HepG2 (cell line): Measurements from ENCODE around the gene CLTA. TPM values are rescaled to one million over a fixed set of nuclear protein-coding genes. Genes with fewer than 3 reads are reported as not detected.

Experiments used
- ATAC-seq: fragments of 200-7000 bp; cut with Tn5 transposase; 3 replicates; pipeline ENCODE4 v1.9.1; 2020; ENCODE audit warnings: mild to moderate bottlenecking, moderate library complexity
- BruUV-seq: library from RNA; stranded (reverse); fragments of 400-500 nt; replicated peaks from 2 replicates; lab custom pipeline; 2021; lab: Mats Ljungman, UMichigan
- CTCF ChIA-PET: fragments of 300-600 bp; formaldehyde crosslinking; extraction: SDS; loops from one replicate; lab custom pipeline; 2021; ENCODE audit warnings: low total read pairs, inconsistent platforms, low intra/inter-chr PET ratio; lab: Yijun Ruan, JAX
- POLR2A ChIA-PET: fragments of 350-600 bp; sonication (Branson Sonifier 250); formaldehyde crosslinking; loops from one replicate; lab custom pipeline; 2020; ENCODE audit warnings: antibody characterized with exemption, inconsistent platforms; lab: Yijun Ruan, JAX
- DNase-seq: peaks from one replicate; pipeline ENCODE4 v3.0.0-alpha.2; 2015; ENCODE audit warnings: low spot score
- FAIRE-seq: peaks from 3 replicates; lab custom pipeline; 2011; peaks lifted over from hg19 to GRCh38; lab: Jason Lieb, UNC
- H2AFZ ChIP-seq: one replicate; pipeline ENCODE4 v1.6.1; 2011; ENCODE audit warnings: low read length, inconsistent platforms
- H3K27ac ChIP-seq: fragments of 300-600 bp; 3 replicates; pipeline ENCODE4 v1.8.0; 2011; ENCODE audit warnings: mixed run types, mild to moderate bottlenecking, mixed read lengths, low read length, inconsistent platforms; ENCODE audit not compliant: insufficient read depth; ENCODE audit errors: extremely low read length
- H3K27me3 ChIP-seq, 2 experiments: fragments of 200-600 bp in 1 of 2; 2 replicates in 1 of 2; 3 replicates in 1 of 2; pipeline versions ENCODE4 v1.6.0 to v1.8.0; 2011; ENCODE audit warnings: low read length in 2 of 2, mild to moderate bottlenecking in 2 of 2, moderate library complexity in 2 of 2, inconsistent platforms in 1 of 2; ENCODE audit not compliant: insufficient read depth in 2 of 2, control insufficient read depth in 1 of 2
- H3K36me3 ChIP-seq, 2 experiments: fragments of 200-600 bp in 1 of 2; replicated peaks in 1 of 2; 2 replicates in 1 of 2; 3 replicates in 1 of 2; pipeline versions ENCODE4 v1.5.1 to v1.8.0; 2011; ENCODE audit warnings: low read length in 2 of 2, inconsistent platforms in 1 of 2; ENCODE audit not compliant: insufficient read depth in 2 of 2, control insufficient read depth in 1 of 2
- H3K4me1 ChIP-seq: 2 replicates; pipeline ENCODE4 v1.5.1; 2012; ENCODE audit warnings: low read length, inconsistent platforms; ENCODE audit not compliant: insufficient read depth
- H3K4me2 ChIP-seq: 2 replicates; pipeline ENCODE4 v1.6.0; 2011; ENCODE audit warnings: low read depth, low read length, inconsistent platforms
- H3K4me3 ChIP-seq, 3 experiments: fragments of 200-600 bp in 1 of 3; sonication (generic), shearing (Covaris generic) in 1 of 3; replicated peaks in 1 of 3; 2 replicates each; pipeline ENCODE4 v1.5.1; 2011 to 2016; ENCODE audit warnings: low read length in 3 of 3, inconsistent platforms in 2 of 3, low read depth in 2 of 3, mild to moderate bottlenecking in 2 of 3, control low read depth in 1 of 3, mixed read lengths in 1 of 3; ENCODE audit not compliant: insufficient read depth in 1 of 3
- H3K79me2 ChIP-seq: one replicate; pipeline ENCODE4 v1.6.1; 2011; ENCODE audit warnings: low read length, inconsistent platforms; ENCODE audit not compliant: insufficient read depth
- H3K9ac ChIP-seq: 2 replicates; pipeline ENCODE4 v1.6.0; 2011; ENCODE audit warnings: mild to moderate bottlenecking, low read depth, low read length, inconsistent platforms; ENCODE audit not compliant: insufficient read depth
- H3K9me3 ChIP-seq: 2 replicates; pipeline ENCODE4 v1.5.1; 2012; ENCODE audit warnings: mild to moderate bottlenecking, low read length
- H4K20me1 ChIP-seq: 2 replicates; pipeline ENCODE4 v1.6.0; 2011; ENCODE audit warnings: inconsistent platforms, mild to moderate bottlenecking, low read length, moderate library complexity; ENCODE audit not compliant: insufficient read depth
- AHR ChIP-seq: IDR thresholded peaks from 2 replicates; pipeline ENCODE4 v1.6.1; 2018; ENCODE audit warnings: missing genetic modification reagents, missing compliant biosample characterization
- MED1 ChIP-seq: sonication (generic); formaldehyde crosslinking; IDR thresholded peaks from 2 replicates; pipeline ENCODE4 v1.4.0; 2020; ENCODE audit warnings: missing genetic modification reagents
- MTA3 ChIP-seq: sonication (generic); formaldehyde crosslinking; IDR thresholded peaks from 2 replicates; pipeline ENCODE4 v1.4.0; 2020; ENCODE audit warnings: missing genetic modification reagents
- ZBTB40 ChIP-seq, 2 experiments: fragments of 450-650 bp in 1 of 2; sonication (generic) in 1 of 2; formaldehyde crosslinking in 1 of 2; IDR thresholded peaks; 2 replicates each; pipeline versions ENCODE4 v1.6.1 to v1.8.0; 2016 to 2022; ENCODE audit warnings: antibody characterized with exemption in 1 of 2, mild to moderate bottlenecking in 1 of 2, missing genetic modification reagents in 1 of 2
- ZNF609 ChIP-seq: sonication (generic); formaldehyde crosslinking; IDR thresholded peaks from 2 replicates; pipeline ENCODE4 v1.4.0; 2020; ENCODE audit warnings: mild to moderate bottlenecking, missing genetic modification reagents, borderline replicate concordance
- ZNF782 ChIP-seq: sonication (generic); formaldehyde crosslinking; IDR thresholded peaks from 2 replicates; pipeline ENCODE4 v1.4.0; 2020; ENCODE audit warnings: missing genetic modification reagents, mild to moderate bottlenecking, borderline replicate concordance
- ZNF784 ChIP-seq: sonication (generic); formaldehyde crosslinking; IDR thresholded peaks from 2 replicates; pipeline ENCODE4 v1.5.1; 2020; ENCODE audit warnings: missing genetic modification reagents, mild to moderate bottlenecking, borderline replicate concordance
- ZSCAN30 ChIP-seq: sonication (generic); formaldehyde crosslinking; IDR thresholded peaks from 2 replicates; pipeline ENCODE4 v1.5.0; 2020; ENCODE audit warnings: mild to moderate bottlenecking, missing genetic modification reagents
- in situ Hi-C: cut with HindIII; loops from 2 replicates; pipeline ENCODE4 v1.10.0; 2017; ENCODE audit warnings: low pct_unique_long_range_greater_than_20kb; ENCODE audit not compliant: extremely low pct_ligation_motif_present
- intact Hi-C: fragments of 100-400 bp; cut with micrococcal nuclease; formaldehyde crosslinking; loops from one replicate; pipeline ENCODE4 v1.10.0; 2022; ENCODE audit not compliant: unreplicated experiment
- polyA plus RNA-seq, 8 experiments: library from polyadenylated mRNA; depleted of rRNA in 3 of 8; stranded (reverse) in 7 of 8; unstranded in 1 of 8; fragments of >200 nt; fragmentation: Illumina TruSeq in 4 of 8; extraction: Trizol in 4 of 8; gene quantifications; 2 replicates each; pipeline versions ENCODE4 v1.2.1 to v1.2.3, GENCODE V29; 2011 to 2016; ENCODE audit warnings: low read depth in 4 of 8, missing spikeins in 1 of 8, mixed read lengths in 1 of 8; ENCODE audit not compliant: insufficient read depth in 1 of 8
- total RNA-seq, 5 experiments: library from RNA; depleted of rRNA; stranded (reverse); fragments of >200 nt; fragmentation: Illumina TruSeq; extraction: Trizol; gene quantifications; 2 replicates each; pipeline ENCODE4 v1.2.3, GENCODE V29; 2016; ENCODE audit warnings: low read depth in 1 of 5

The CLTA gene
- total and polyA plus RNA-seq, 2 of the 13 experiments (the other 11 are each of a cell fraction or from before 2014, with no cell fraction given), result 143 to 222 TPM

- Histone ChIP-seq H3K4me1 (no peaks in the 10 kb centered on the region), H2AFZ (no peak overlapping the region), H3K9me3 (no peaks in the 10 kb centered on the region), H3K36me3 (peaks cover 30 to 82% of the 10 kb centered on the region in 2 experiments), H3K27me3 (no peaks in the 10 kb centered on the region), H3K4me2 (no peak overlapping the region), H3K9ac (no peak overlapping the region), H3K79me2 (peaks cover 4% of the 10 kb centered on the region), H3K4me3 (no peak overlapping the region), H4K20me1 (no peaks in the 10 kb centered on the region), H3K27ac (no peak overlapping the region)
- intact Hi-C loops, result no loop called here
- FAIRE-seq (no peak), DNase-seq (no peak), ATAC-seq (no peak)
- in situ Hi-C loops, result no loop called here
- POLR2A ChIA-PET, result no interaction called here
- BruUV-seq, result no TSS peak
- CTCF ChIA-PET, result no interaction called here
- TF ChIP-seq MED1 (CRISPR knock-in tag) (no peak), ZBTB40 (IDR thresholded peaks at IDR 0.05) (no peak), ZBTB40 (CRISPR knock-in tag; IDR thresholded peaks at IDR 0.05) (no peak), ZNF782 (CRISPR knock-in tag) (no peak), ZNF609 (CRISPR knock-in tag) (no peak), MTA3 (CRISPR knock-in tag) (no peak), ZNF784 (CRISPR knock-in tag) (no peak), ZSCAN30 (no peak), AHR (no peak)
Observed at GRCh38 chr9:36214571-36214970, 23.9 kb downstream of the CLTA start.
